Upper lobe of left lung (tissue), 6 donors: Measurements from ENCODE around the gene CLEC17A. TPM values are rescaled to one million over a fixed set of nuclear protein-coding genes. Genes with fewer than 3 reads are reported as not detected.
"Not testable (repeated sequence)": the region's sequence is repeated elsewhere in the genome, so short reads cannot be mapped to it uniquely, and the experiment has no call there.

Experiments used
- ATAC-seq, 2 donors: fragments of 200-7000 bp; cut with Tn5 transposase; one replicate each; pipeline ENCODE4 v1.9.1; 2022; ENCODE audit warnings: mild to moderate bottlenecking in 2 of 2, moderate library complexity in 2 of 2; ENCODE audit not compliant: low FRiP score in 2 of 2
- DNase-seq, 2 donors: peaks; one replicate each; pipeline ENCODE4 v3.0.0-alpha.2; 2019 to 2020
- H3K27ac ChIP-seq, 4 donors: fragments of 200-600 bp; sonication (generic); one replicate each; pipeline ENCODE4 v1.5.1; 2016 to 2019
- H3K27me3 ChIP-seq, 4 donors: fragments of 200-600 bp; sonication (generic); one replicate each; pipeline ENCODE4 v1.5.1; 2017 to 2019
- H3K36me3 ChIP-seq, 4 donors: fragments of 200-600 bp; sonication (generic); one replicate each; pipeline ENCODE4 v1.5.1; 2016 to 2019
- H3K4me1 ChIP-seq, 4 donors: fragments of 200-600 bp; sonication (generic); one replicate each; pipeline ENCODE4 v1.5.1; 2018 to 2019
- H3K4me3 ChIP-seq, 4 donors: fragments of 200-600 bp; sonication (generic); one replicate each; pipeline ENCODE4 v1.5.1; 2017 to 2019; ENCODE audit warnings: mild to moderate bottlenecking in 2 of 4, moderate library complexity in 1 of 4
- H3K9me3 ChIP-seq, 4 donors: fragments of 200-600 bp; sonication (generic); one replicate each; pipeline ENCODE4 v1.5.1; 2018 to 2019
- CTCF ChIP-seq, 6 experiments: fragments of 450-650 bp in 4 of 6; fragments of 200-600 bp in 2 of 6; sonication (generic) in 2 of 6; IDR thresholded peaks; one replicate each; pipeline ENCODE4 v1.5.1; 2016 to 2019; ENCODE audit warnings: antibody characterized with exemption in 6 of 6
- EP300 ChIP-seq, 4 donors: sonication (generic); formaldehyde crosslinking; IDR thresholded peaks; one replicate each; pipeline ENCODE4 v1.5.1; 2017; ENCODE audit warnings: antibody characterized with exemption in 4 of 4, control low read depth in 2 of 4
- POLR2A ChIP-seq, 4 donors: fragments of 450-650 bp; IDR thresholded peaks; one replicate each; pipeline ENCODE4 v1.5.1; 2016 to 2017; ENCODE audit warnings: antibody characterized with exemption in 4 of 4, mild to moderate bottlenecking in 2 of 4
- POLR2AphosphoS5 ChIP-seq, 2 donors: sonication (generic); formaldehyde crosslinking; IDR thresholded peaks; one replicate each; pipeline ENCODE4 v1.5.1; 2017; ENCODE audit warnings: antibody characterized with exemption in 2 of 2
- WGBS, 2 donors: methylation state at CpG; one replicate each; pipeline ENCODE4 v1.1.5; 2017 to 2018; 5-methylcytosine and 5-hydroxymethylcytosine counted together
- total RNA-seq, 6 donors: library from RNA; depleted of rRNA in 4 of 6; stranded (reverse); fragments of >200 nt in 4 of 6; gene quantifications; one replicate each; pipeline versions ENCODE4 v1.1.0 to v1.2.1, GENCODE V29; 2016 to 2021
- donor health status: DM: no; HTN: no; CAD: no; lungs with moderate emphysema.
- donor health status: DM: no; HTN: yes; CAD: no; lungs with severe emphysema.

CLEC17A gene
- total RNA-seq, 6 donors from 2014 or later = not detected

DNA sequence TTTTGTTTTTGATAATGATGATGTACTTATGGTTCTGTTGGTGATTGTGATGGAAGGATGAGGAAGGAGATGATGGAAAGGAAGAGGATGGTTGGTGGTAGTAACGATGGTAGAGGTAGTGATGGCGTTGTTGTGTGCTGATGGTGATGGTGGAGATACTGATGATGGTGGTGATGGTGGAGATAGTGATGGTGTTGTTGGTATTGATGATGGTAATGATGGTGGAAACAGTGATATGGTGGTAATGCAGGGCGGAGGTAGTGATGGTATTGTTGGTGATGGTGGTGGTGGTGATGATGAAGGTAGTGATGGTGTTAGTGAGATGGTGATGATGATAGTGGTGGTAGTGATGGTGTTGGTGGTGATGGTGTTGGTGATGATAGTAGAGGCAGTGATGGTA is 12.7 kb downstream of the CLEC17A start:
- no peak overlapping the region for H3K27ac ChIP-seq
- DNase-seq (no peak), ATAC-seq (no peak)
- H3K36me3 ChIP-seq = no peaks in the 10 kb centered on the region
- H3K4me3 ChIP-seq = no peak overlapping the region
- no peaks in the 10 kb centered on the region for H3K27me3 ChIP-seq
- no peaks in the 10 kb centered on the region for H3K4me1 ChIP-seq
- 85 to 91% methylated on average over 3 of the region's 3 CpGs for WGBS, 2 donors
- TF ChIP-seq POLR2AphosphoS5 (IDR thresholded peaks at IDR 0.05) (no peak), POLR2A (IDR thresholded peaks at IDR 0.05) (no peak), CTCF (IDR thresholded peaks at IDR 0.05) (no peak), EP300 (IDR thresholded peaks at IDR 0.05) (no peak)
- no peaks in the 10 kb centered on the region for H3K9me3 ChIP-seq

DNA sequence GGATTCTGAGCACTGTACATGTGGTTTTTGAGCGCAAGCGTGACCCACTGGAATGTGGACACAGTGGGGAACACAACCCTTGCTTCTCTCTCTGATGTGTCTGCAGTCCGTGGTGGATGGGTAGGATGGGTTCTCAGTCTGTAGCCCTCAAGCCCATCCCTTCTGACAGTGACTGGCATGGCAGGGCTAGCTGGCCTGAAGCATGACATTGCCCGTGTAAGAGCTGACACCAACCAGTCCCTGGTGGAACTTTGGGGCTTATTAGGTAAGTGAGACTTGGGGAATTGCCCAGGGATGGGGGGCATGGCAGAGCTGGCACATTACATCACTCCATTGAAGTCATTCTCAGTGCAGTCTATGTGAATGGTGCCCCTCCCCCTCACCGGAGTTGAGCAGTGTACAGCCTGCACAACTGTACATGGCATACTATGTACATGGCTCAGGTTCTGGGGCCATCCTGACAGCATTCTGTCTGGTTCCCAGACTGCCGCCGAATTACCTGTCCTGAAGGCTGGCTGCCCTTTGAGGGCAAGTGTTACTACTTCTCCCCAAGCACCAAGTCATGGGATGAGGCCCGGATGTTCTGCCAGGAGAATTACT is 16.8 kb downstream of the CLEC17A start:
- H3K4me3 ChIP-seq = no peak overlapping the region
- H3K27ac ChIP-seq = no peak overlapping the region
- DNase-seq = no peak
- H3K4me1 ChIP-seq = no peaks in the 10 kb centered on the region
- no peaks in the 10 kb centered on the region for H3K9me3 ChIP-seq
- ATAC-seq = no peak
- WGBS, 2 donors = 90 to 91% methylated on average over 4 to 8 of the region's 8 CpGs
- no peaks in the 10 kb centered on the region for H3K36me3 ChIP-seq
- no peaks in the 10 kb centered on the region for H3K27me3 ChIP-seq
- no peak for TF ChIP-seq POLR2AphosphoS5 (IDR thresholded peaks at IDR 0.05)
- no peak for TF ChIP-seq CTCF (IDR thresholded peaks at IDR 0.05)
- no peak for TF ChIP-seq EP300 (IDR thresholded peaks at IDR 0.05)
- no peak for TF ChIP-seq POLR2A (IDR thresholded peaks at IDR 0.05)

DNA sequence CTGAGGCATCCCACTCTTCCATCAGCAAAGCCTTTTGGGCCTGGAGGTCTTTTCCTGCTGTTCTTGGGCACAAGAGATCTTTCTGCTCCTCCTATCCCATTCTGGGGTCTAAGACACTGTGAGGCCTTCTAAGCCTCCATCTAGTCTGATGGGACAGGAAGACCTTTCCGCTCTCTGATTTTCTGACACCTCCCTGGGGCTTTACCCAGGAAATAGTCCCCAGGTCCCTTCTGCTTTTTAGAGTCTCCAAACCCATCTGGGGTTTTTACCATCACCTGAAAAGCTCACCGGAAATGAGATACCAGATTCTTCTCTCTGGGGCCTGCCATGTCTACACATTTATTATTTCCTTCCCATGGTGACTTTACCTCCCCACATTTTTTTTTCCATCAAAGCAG is 21.1 kb downstream of the CLEC17A start:
- Histone ChIP-seq H3K9me3 (no peaks in the 10 kb centered on the region), H3K27me3 (no peaks in the 10 kb centered on the region), H3K27ac (no peak overlapping the region), H3K4me1 (no peaks in the 10 kb centered on the region), H3K4me3 (no peak overlapping the region), H3K36me3 (no peaks in the 10 kb centered on the region)
- ATAC-seq = no peak
- TF ChIP-seq POLR2AphosphoS5 (IDR thresholded peaks at IDR 0.05) (no peak), EP300 (IDR thresholded peaks at IDR 0.05) (no peak), CTCF (IDR thresholded peaks at IDR 0.05) (no peak), POLR2A (IDR thresholded peaks at IDR 0.05) (no peak)
- WGBS, 2 donors = 70 to 90% methylated on average over 2 of the region's 2 CpGs
- DNase-seq = no peak

GRCh38 chr19:14606627-14607026 is 23.7 kb downstream of the CLEC17A start:
- Histone ChIP-seq H3K36me3 (no peaks in the 10 kb centered on the region), H3K4me1 (no peaks in the 10 kb centered on the region), H3K9me3 (no peaks in the 10 kb centered on the region), H3K27me3 (no peaks in the 10 kb centered on the region), H3K4me3 (no peak overlapping the region), H3K27ac (no peak overlapping the region)
- 64 to 77% methylated on average over 9 of the region's 9 CpGs for WGBS, 2 donors
- ATAC-seq = no peak
- DNase-seq = no peak
- TF ChIP-seq CTCF (IDR thresholded peaks at IDR 0.05) = no peak
- TF ChIP-seq POLR2AphosphoS5 (IDR thresholded peaks at IDR 0.05) = no peak
- TF ChIP-seq POLR2A (IDR thresholded peaks at IDR 0.05) = no peak
- TF ChIP-seq EP300 (IDR thresholded peaks at IDR 0.05) = no peak

DNA sequence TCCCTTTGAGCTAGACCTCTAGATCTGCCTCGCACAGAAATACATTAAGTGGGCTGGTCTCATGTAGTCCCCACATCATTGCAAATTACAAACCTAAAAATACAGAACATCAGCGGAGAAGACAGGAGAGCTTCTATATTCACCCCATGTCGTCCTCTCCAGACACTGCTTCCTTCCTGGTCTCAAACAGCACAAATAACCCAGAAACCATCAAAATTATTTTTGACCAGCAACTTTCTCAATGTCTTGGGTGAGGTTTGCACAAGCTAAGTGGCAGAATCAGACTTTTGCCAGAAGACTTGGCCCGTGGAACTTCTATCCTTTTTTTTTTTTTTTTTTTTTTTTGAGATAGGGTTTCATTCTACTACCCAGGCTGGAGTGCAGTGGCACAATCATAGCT is 28.2 kb downstream of the CLEC17A start:
- H3K27me3 ChIP-seq = no peaks in the 10 kb centered on the region
- WGBS, 2 donors = 51 to 59% methylated on average over 4 of the region's 4 CpGs
- no peak for DNase-seq
- H3K9me3 ChIP-seq = no peaks in the 10 kb centered on the region
- no peaks in the 10 kb centered on the region for H3K36me3 ChIP-seq
- peaks cover 0 to 4% (median 0%) of the 10 kb centered on the region in 4 donors for H3K4me1 ChIP-seq
- H3K4me3 ChIP-seq = no peak overlapping the region
- ATAC-seq = no peak
- no peak overlapping the region for H3K27ac ChIP-seq
- no peak for TF ChIP-seq CTCF (IDR thresholded peaks at IDR 0.05)

DNA sequence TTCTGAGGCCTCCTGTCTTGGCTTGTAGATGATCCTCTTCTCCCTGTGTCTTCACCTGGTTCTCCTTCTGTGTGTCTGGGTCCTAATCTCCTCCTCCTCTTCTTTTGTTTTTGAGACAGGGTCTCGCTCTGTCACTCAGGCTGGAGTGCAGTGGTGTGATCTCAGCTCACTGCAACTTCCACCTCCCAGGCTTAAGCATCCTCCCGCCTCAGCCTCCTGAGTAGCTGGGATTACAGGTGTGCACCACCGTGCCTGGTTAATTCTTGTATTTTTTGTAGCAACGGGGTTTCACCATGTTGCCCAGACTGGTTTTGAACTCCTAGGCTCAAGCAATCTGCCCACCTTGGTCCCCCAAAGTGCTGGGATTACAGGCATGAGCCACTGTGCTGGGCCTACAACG is 29.4 kb downstream of the CLEC17A start:
- H3K27ac ChIP-seq, H3K27me3 ChIP-seq, H3K4me3 ChIP-seq, DNase-seq, H3K36me3 ChIP-seq, H3K9me3 ChIP-seq, H3K4me1 ChIP-seq, ATAC-seq: not testable (repeated sequence)
- WGBS, 2 donors = 81 to 84% methylated on average over 5 of the region's 5 CpGs
